K562 (cell line): ENCODE data around the gene HYPK. TPM values are rescaled to one million over a fixed set of nuclear protein-coding genes. Genes with fewer than 3 reads are reported as not detected.

Experiments used
- ELF1 ChIP-seq: fragments of 200-800 bp; sonication (Bioruptor generic); IDR thresholded peaks from 2 replicates; pipeline ENCODE4 v1.6.1; 2016; ENCODE audit warnings: missing genetic modification characterization, missing compliant biosample characterization
- POLR2G ChIP-seq: fragments of 200-400 bp; formaldehyde crosslinking; IDR thresholded peaks from 2 replicates; pipeline ENCODE4 v1.6.1; 2017; ENCODE audit warnings: low read depth, mild to moderate bottlenecking, antibody characterized with exemption, low read length, moderate library complexity
- TCF7 ChIP-seq: sonication (generic); IDR thresholded peaks from 2 replicates; pipeline ENCODE4 v1.6.1; 2016; ENCODE audit warnings: antibody characterized with exemption, borderline replicate concordance
- XRCC5 ChIP-seq: fragments of 200-400 bp; formaldehyde crosslinking; IDR thresholded peaks from 2 replicates; pipeline ENCODE4 v1.6.1; 2017; ENCODE audit warnings: low read depth, mild to moderate bottlenecking, low read length
- ZEB2 ChIP-seq: fragments of 450-650 bp; IDR thresholded peaks from 2 replicates; pipeline ENCODE4 v1.6.1; 2016
- ZNF277 ChIP-seq: fragments of 250-450 bp; sonication (Bioruptor Pico); IDR thresholded peaks from 2 replicates; pipeline ENCODE4 v1.8.0; 2022; ENCODE audit warnings: inconsistent platforms, mild to moderate bottlenecking, moderate library complexity, borderline replicate concordance
- ZNF408 ChIP-seq: fragments of 250-450 bp; sonication (Bioruptor Pico); IDR thresholded peaks from 2 replicates; pipeline ENCODE4 v1.4.0; 2020; ENCODE audit warnings: low read depth, mild to moderate bottlenecking, moderate library complexity
- polyA plus RNA-seq, 8 experiments: library from polyadenylated mRNA; depleted of rRNA in 4 of 8; stranded (reverse) in 5 of 8; unstranded in 3 of 8; fragments of >200 nt; fragmentation: Nextera tagmentation in 2 of 8; fragmentation: Illumina TruSeq in 1 of 8; extraction: Ambion mirVana in 2 of 8; extraction: Trizol in 1 of 8; gene quantifications; 2 replicates each; pipeline versions ENCODE4 v1.2.1 to v1.2.3, GENCODE V29; 2011 to 2014; ENCODE audit warnings: inconsistent platforms in 1 of 8, missing spikeins in 1 of 8
- total RNA-seq, 7 experiments: library from RNA; depleted of rRNA in 6 of 7; stranded (reverse); fragments of >200 nt in 6 of 7; fragmentation: Illumina TruSeq in 2 of 7; extraction: Trizol in 2 of 7; gene quantifications; 2 replicates each; pipeline versions ENCODE4 v1.2.1 to v1.2.3, GENCODE V29; 2011 to 2021; ENCODE audit warnings: low replicate concordance in 1 of 7
- TF ChIP-seq, protein P1 (sequence below): fragments of 450-650 bp; IDR thresholded peaks from 2 replicates; pipeline ENCODE4 v1.6.1; 2017; ENCODE audit warnings: antibody characterized with exemption, mild to moderate bottlenecking
- TF ChIP-seq, protein P2 (sequence below): fragments of 250-450 bp; sonication (Bioruptor Pico); IDR thresholded peaks from 2 replicates; pipeline ENCODE4 v1.4.0; 2020; ENCODE audit warnings: mild to moderate bottlenecking, moderate library complexity
- TF ChIP-seq, protein P3 (sequence below): fragments of 250-450 bp; sonication (Bioruptor Pico); IDR thresholded peaks from 2 replicates; pipeline ENCODE4 v1.9.0; 2021; ENCODE audit warnings: mild to moderate bottlenecking, inconsistent platforms
- TF ChIP-seq, protein P4 (sequence below): fragments of 450-650 bp; IDR thresholded peaks from 2 replicates; pipeline ENCODE4 v1.6.1; 2018; ENCODE audit not compliant: partially characterized antibody

The HYPK gene
- total and polyA plus RNA-seq, 9 of the 15 experiments (the other 6 are each of a cell fraction or from before 2014, with no cell fraction given) = 7.2 to 28.0 (median 21.1) TPM

- TF ChIP-seq, protein P1, sequence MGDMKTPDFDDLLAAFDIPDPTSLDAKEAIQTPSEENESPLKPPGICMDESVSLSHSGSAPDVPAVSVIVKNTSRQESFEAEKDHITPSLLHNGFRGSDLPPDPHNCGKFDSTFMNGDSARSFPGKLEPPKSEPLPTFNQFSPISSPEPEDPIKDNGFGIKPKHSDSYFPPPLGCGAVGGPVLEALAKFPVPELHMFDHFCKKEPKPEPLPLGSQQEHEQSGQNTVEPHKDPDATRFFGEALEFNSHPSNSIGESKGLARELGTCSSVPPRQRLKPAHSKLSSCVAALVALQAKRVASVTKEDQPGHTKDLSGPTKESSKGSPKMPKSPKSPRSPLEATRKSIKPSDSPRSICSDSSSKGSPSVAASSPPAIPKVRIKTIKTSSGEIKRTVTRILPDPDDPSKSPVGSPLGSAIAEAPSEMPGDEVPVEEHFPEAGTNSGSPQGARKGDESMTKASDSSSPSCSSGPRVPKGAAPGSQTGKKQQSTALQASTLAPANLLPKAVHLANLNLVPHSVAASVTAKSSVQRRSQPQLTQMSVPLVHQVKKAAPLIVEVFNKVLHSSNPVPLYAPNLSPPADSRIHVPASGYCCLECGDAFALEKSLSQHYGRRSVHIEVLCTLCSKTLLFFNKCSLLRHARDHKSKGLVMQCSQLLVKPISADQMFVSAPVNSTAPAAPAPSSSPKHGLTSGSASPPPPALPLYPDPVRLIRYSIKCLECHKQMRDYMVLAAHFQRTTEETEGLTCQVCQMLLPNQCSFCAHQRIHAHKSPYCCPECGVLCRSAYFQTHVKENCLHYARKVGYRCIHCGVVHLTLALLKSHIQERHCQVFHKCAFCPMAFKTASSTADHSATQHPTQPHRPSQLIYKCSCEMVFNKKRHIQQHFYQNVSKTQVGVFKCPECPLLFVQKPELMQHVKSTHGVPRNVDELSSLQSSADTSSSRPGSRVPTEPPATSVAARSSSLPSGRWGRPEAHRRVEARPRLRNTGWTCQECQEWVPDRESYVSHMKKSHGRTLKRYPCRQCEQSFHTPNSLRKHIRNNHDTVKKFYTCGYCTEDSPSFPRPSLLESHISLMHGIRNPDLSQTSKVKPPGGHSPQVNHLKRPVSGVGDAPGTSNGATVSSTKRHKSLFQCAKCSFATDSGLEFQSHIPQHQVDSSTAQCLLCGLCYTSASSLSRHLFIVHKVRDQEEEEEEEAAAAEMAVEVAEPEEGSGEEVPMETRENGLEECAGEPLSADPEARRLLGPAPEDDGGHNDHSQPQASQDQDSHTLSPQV = peak; percentile 94
- TF ChIP-seq ZEB2 = no peak
- TF ChIP-seq, protein P2, sequence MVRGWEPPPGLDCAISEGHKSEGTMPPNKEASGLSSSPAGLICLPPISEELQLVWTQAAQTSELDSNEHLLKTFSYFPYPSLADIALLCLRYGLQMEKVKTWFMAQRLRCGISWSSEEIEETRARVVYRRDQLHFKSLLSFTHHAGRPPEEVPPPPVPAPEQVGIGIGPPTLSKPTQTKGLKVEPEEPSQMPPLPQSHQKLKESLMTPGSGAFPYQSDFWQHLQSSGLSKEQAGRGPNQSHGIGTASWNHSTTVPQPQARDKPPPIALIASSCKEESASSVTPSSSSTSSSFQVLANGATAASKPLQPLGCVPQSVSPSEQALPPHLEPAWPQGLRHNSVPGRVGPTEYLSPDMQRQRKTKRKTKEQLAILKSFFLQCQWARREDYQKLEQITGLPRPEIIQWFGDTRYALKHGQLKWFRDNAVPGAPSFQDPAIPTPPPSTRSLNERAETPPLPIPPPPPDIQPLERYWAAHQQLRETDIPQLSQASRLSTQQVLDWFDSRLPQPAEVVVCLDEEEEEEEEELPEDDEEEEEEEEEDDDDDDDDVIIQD (CRISPR knock-in tag) = no peak
- TF ChIP-seq, protein P3, sequence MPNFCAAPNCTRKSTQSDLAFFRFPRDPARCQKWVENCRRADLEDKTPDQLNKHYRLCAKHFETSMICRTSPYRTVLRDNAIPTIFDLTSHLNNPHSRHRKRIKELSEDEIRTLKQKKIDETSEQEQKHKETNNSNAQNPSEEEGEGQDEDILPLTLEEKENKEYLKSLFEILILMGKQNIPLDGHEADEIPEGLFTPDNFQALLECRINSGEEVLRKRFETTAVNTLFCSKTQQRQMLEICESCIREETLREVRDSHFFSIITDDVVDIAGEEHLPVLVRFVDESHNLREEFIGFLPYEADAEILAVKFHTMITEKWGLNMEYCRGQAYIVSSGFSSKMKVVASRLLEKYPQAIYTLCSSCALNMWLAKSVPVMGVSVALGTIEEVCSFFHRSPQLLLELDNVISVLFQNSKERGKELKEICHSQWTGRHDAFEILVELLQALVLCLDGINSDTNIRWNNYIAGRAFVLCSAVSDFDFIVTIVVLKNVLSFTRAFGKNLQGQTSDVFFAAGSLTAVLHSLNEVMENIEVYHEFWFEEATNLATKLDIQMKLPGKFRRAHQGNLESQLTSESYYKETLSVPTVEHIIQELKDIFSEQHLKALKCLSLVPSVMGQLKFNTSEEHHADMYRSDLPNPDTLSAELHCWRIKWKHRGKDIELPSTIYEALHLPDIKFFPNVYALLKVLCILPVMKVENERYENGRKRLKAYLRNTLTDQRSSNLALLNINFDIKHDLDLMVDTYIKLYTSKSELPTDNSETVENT (CRISPR knock-in tag) = no peak; the same call in 1 of the 2 replicates
- TF ChIP-seq ELF1 (tag) = peak; percentile 85
- TF ChIP-seq POLR2G = peak; percentile 92
- no peak for TF ChIP-seq ZNF408 (CRISPR knock-in tag)
- no peak for TF ChIP-seq TCF7
- TF ChIP-seq ZNF277 (CRISPR knock-in tag) = no peak
- TF ChIP-seq, protein P4, sequence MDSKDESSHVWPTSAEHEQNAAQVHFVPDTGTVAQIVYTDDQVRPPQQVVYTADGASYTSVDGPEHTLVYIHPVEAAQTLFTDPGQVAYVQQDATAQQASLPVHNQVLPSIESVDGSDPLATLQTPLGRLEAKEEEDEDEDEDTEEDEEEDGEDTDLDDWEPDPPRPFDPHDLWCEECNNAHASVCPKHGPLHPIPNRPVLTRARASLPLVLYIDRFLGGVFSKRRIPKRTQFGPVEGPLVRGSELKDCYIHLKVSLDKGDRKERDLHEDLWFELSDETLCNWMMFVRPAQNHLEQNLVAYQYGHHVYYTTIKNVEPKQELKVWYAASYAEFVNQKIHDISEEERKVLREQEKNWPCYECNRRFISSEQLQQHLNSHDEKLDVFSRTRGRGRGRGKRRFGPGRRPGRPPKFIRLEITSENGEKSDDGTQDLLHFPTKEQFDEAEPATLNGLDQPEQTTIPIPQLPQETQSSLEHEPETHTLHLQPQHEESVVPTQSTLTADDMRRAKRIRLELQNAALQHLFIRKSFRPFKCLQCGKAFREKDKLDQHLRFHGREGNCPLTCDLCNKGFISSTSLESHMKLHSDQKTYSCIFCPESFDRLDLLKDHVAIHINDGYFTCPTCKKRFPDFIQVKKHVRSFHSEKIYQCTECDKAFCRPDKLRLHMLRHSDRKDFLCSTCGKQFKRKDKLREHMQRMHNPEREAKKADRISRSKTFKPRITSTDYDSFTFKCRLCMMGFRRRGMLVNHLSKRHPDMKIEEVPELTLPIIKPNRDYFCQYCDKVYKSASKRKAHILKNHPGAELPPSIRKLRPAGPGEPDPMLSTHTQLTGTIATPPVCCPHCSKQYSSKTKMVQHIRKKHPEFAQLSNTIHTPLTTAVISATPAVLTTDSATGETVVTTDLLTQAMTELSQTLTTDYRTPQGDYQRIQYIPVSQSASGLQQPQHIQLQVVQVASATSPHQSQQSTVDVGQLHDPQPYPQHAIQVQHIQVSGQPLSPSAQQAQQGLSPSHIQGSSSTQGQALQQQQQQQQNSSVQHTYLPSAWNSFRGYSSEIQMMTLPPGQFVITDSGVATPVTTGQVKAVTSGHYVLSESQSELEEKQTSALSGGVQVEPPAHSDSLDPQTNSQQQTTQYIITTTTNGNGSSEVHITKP = no peak
- TF ChIP-seq XRCC5 = no peak
Measured at GRCh38 chr15:43826508-43827341, 26.3 kb downstream of the HYPK start, which contains the start of gene WDR76 (continued).
